Ascending aorta (tissue), 2 donors: ENCODE measurements around the gene CGREF1. TPM values are rescaled to one million over a fixed set of nuclear protein-coding genes. Genes with fewer than 3 reads are reported as not detected.

ENCODE experiments used
- DNase-seq, 2 donors: peaks; one replicate each; pipeline ENCODE4 v3.0.0-alpha.2; 2019; ENCODE audit warnings: low spot score in 2 of 2
- H3K27ac ChIP-seq, 2 donors: fragments of 200-600 bp; sonication (generic); one replicate each; pipeline ENCODE4 v1.5.1; 2016 to 2017; ENCODE audit warnings: mild to moderate bottlenecking in 1 of 2
- H3K27me3 ChIP-seq: fragments of 200-600 bp; sonication (generic); one replicate; pipeline ENCODE4 v1.5.1; 2017
- H3K36me3 ChIP-seq, 2 donors: fragments of 200-600 bp; sonication (generic); one replicate each; pipeline ENCODE4 v1.5.1; 2016
- H3K4me1 ChIP-seq, 2 donors: fragments of 200-600 bp; sonication (generic); one replicate each; pipeline ENCODE4 v1.5.1; 2016 to 2017; ENCODE audit warnings: mild to moderate bottlenecking in 1 of 2
- H3K4me3 ChIP-seq, 2 donors: fragments of 200-600 bp; sonication (generic); one replicate each; pipeline ENCODE4 v1.5.1; 2016 to 2017; ENCODE audit warnings: mild to moderate bottlenecking in 1 of 2
- H3K9me3 ChIP-seq, 2 donors: fragments of 200-600 bp; sonication (generic); one replicate each; pipeline ENCODE4 v1.5.1; 2016
- intact Hi-C: fragments of 100-400 bp; cut with DNase I; formaldehyde crosslinking; loops from one replicate; pipeline ENCODE4 v1.15.1; 2023
- total RNA-seq: library from RNA; depleted of rRNA; stranded (reverse); fragments of >200 nt; gene quantifications from one replicate; pipeline ENCODE4 v1.1.0, GENCODE V29; 2016
- TF ChIP-seq, protein P1 (sequence below), 3 experiments: fragments of 200-600 bp in 2 of 3; fragments of 450-650 bp in 1 of 3; sonication (generic) in 2 of 3; IDR thresholded peaks; one replicate each; pipeline ENCODE4 v1.5.1; 2016 to 2019; ENCODE audit warnings: antibody characterized with exemption in 3 of 3, mild to moderate bottlenecking in 1 of 3, moderate library complexity in 1 of 3

CGREF1 gene
- total RNA-seq, 1 donor from 2014 or later = 3.5 TPM

DNA sequence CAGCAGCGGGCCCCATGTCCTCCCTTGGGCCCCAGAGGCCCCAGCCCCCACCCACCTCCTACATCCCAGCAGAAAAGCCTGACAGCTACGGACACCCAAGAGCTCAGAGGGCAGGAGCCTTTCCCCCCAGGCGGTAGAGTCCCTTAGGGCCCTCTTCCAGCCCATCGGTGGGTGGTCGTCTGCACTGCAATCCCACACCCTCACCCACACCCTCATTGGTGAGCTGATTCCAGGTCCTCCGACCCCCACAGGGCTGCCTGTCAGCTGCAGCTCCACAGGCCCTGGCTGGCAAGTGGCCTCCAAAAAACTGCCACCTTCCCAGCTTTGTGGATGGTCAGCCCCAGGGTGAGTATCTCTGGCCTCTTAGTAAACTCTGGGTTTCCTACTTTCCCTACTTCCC lies 40.3 kb upstream of the CGREF1 start:
- intact Hi-C loops = no loop called here
- Histone ChIP-seq H3K27ac (no peak overlapping the region), H3K4me3 (no peak overlapping the region), H3K27me3 (no peaks in the 10 kb centered on the region), H3K4me1 (no peaks in the 10 kb centered on the region), H3K9me3 (no peaks in the 10 kb centered on the region), H3K36me3 (no peaks in the 10 kb centered on the region)
- no peak for DNase-seq
- TF ChIP-seq, protein P1, sequence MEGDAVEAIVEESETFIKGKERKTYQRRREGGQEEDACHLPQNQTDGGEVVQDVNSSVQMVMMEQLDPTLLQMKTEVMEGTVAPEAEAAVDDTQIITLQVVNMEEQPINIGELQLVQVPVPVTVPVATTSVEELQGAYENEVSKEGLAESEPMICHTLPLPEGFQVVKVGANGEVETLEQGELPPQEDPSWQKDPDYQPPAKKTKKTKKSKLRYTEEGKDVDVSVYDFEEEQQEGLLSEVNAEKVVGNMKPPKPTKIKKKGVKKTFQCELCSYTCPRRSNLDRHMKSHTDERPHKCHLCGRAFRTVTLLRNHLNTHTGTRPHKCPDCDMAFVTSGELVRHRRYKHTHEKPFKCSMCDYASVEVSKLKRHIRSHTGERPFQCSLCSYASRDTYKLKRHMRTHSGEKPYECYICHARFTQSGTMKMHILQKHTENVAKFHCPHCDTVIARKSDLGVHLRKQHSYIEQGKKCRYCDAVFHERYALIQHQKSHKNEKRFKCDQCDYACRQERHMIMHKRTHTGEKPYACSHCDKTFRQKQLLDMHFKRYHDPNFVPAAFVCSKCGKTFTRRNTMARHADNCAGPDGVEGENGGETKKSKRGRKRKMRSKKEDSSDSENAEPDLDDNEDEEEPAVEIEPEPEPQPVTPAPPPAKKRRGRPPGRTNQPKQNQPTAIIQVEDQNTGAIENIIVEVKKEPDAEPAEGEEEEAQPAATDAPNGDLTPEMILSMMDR (IDR thresholded peaks at IDR 0.05) = no peak

DNA sequence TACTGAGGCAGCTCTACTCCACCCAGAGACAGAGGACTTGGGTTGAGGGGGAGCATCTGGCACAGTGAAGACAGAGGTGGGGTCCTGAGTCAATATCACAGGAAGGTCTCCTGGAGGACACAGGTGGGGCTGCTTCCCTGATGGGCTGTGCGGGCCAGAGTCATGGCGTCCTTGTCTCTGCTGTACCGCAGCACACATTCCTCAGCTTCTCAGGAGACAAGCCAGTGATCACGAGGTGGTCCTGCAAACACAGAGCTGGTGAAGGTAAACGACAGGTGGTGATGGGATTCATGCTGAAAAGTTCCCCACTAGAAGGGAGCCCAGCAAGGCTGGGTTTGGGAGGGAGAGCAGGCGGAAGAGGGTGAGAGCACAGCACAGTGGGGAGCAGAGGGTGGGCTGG lies 39.5 kb upstream of the CGREF1 start:
- H3K9me3 ChIP-seq = no peaks in the 10 kb centered on the region
- H3K27me3 ChIP-seq = no peaks in the 10 kb centered on the region
- no peak overlapping the region for H3K4me3 ChIP-seq
- DNase-seq = no peak
- no peaks in the 10 kb centered on the region for H3K36me3 ChIP-seq
- intact Hi-C loops = no loop called here
- H3K4me1 ChIP-seq = no peaks in the 10 kb centered on the region
- no peak overlapping the region for H3K27ac ChIP-seq
- TF ChIP-seq, protein P1 (IDR thresholded peaks at IDR 0.05) = no peak

DNA sequence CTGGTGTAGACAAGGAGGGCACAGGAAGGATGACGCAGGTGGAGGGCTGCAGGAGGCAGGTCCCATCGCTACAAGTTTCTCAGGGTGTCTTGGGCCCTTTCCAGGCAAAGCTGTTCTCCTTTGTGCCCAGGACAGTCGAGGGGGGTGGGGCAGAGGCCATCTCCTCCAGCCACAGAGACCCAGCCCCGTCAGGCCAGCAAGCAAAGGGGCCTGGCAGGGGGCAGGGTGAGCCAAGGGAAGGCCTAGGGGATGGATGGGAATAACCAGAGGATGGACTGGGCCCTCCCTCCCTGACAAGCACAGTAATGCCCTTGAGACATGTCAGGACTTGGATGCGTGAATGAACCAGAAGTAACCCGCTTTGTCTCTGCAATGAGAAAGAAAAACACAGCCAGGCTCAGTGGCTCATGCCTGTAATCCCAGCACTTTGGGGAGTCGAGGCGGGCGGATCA lies 36.2 kb upstream of the CGREF1 start:
- H3K27ac ChIP-seq = no peak overlapping the region
- intact Hi-C loops = no loop called here
- H3K9me3 ChIP-seq = no peaks in the 10 kb centered on the region
- TF ChIP-seq, protein P1 (IDR thresholded peaks at IDR 0.05) = no peak
- no peak for DNase-seq
- H3K4me3 ChIP-seq = no peak overlapping the region
- no peaks in the 10 kb centered on the region for H3K36me3 ChIP-seq
- H3K4me1 ChIP-seq = no peaks in the 10 kb centered on the region
- H3K27me3 ChIP-seq = no peaks in the 10 kb centered on the region

DNA sequence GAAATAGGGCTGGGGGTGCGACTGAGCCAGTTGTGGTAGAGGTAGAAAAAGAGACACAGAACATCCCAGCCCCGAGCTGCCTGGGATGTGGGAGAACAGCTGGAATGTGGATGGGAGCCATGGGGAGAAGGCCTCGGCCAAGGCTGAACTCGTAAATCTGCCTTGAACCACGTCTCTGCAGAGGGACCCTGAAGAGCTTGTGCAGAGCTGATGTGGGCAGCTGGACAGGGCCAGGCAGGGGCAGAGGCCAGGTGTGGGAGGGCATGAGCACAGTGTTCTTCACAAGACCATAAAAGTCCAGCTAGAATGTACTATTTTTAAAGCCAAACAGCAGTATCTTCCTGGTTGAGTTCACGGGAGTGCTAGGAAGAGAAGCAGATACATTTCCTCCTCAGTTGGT lies 35.6 kb upstream of the CGREF1 start:
- no peaks in the 10 kb centered on the region for H3K36me3 ChIP-seq
- H3K9me3 ChIP-seq = no peaks in the 10 kb centered on the region
- no peaks in the 10 kb centered on the region for H3K27me3 ChIP-seq
- no peaks in the 10 kb centered on the region for H3K4me1 ChIP-seq
- DNase-seq = no peak
- TF ChIP-seq, protein P1 (IDR thresholded peaks at IDR 0.05) = no peak
- H3K4me3 ChIP-seq = no peak overlapping the region
- H3K27ac ChIP-seq = no peak overlapping the region
- intact Hi-C loops = no loop called here

DNA sequence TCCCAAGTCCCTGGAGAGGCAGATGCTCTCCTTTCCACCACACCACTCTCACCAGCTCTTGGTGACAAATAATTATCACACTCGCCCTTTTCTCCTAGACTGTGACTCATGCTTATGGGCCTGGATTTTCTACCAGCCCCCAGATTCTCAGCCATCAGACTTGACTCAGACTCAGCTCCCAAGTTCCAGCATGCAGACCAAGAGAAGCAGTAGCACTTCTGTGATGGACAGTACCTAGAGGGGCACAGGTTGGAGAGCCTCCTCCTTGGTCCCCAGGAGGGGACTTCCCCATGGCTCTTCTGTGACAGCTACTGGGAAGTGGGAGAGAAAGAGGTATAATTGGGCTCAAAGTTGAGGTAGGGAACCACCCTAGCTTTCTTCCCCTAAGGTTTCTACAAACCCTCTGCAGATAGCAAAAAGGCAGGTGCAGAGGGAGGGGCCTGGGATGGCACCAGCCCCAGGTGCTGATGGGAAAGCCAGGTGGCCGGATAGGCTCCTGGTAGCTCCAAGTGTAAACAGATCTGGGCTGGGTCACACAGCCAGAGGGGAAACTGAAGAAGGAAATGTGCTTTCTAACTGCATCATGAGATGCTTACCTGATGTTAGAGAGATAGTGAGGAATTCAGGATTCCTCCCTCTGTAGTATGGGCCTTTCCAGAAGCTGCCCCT lies 34.0 kb upstream of the CGREF1 start:
- Histone ChIP-seq H3K9me3 (no peaks in the 10 kb centered on the region), H3K4me3 (no peak overlapping the region), H3K36me3 (no peaks in the 10 kb centered on the region), H3K27me3 (no peaks in the 10 kb centered on the region), H3K27ac (no peak overlapping the region), H3K4me1 (no peaks in the 10 kb centered on the region)
- intact Hi-C loops = no loop called here
- TF ChIP-seq, protein P1 (IDR thresholded peaks at IDR 0.05) = no peak
- no peak for DNase-seq
